ENCODE results near the gene RFX2.
A peak's percentile ranks its signal among the peaks of the same experiment; 100 is the strongest.

Gene RFX2

GRCh38 chr19:5953030-5953589, 157.2 kb downstream of the RFX2 start:
- DNase-seq (ENCODE audit: low read depth) = no peak
- H3K4me1 ChIP-seq (ENCODE audit: control insufficient read depth, insufficient read depth, low read length) = peaks cover 31% of the 10 kb centered on the region
- no peak overlapping the region for H3K4me3 ChIP-seq (ENCODE audit: low read length)
- peaks cover 3% of the 10 kb centered on the region for H3K36me3 ChIP-seq (ENCODE audit: control insufficient read depth, insufficient read depth, low read length, severe bottlenecking)
- no peak overlapping the region for H3K9ac ChIP-seq (ENCODE audit: low read length)
- no peaks in the 10 kb centered on the region for H3K9me3 ChIP-seq (ENCODE audit: control insufficient read depth, low read length)
- no peaks in the 10 kb centered on the region for H3K27me3 ChIP-seq (replicated peaks; ENCODE audit: control insufficient read depth, insufficient read depth, low read length)

GRCh38 chr19:5952193-5953029, 157.9 kb downstream of the RFX2 start:
- H3K36me3 ChIP-seq (ENCODE audit: control insufficient read depth, insufficient read depth, low read length, severe bottlenecking) = no peaks in the 10 kb centered on the region
- no peak overlapping the region for H3K4me3 ChIP-seq (ENCODE audit: low read length)
- no peaks in the 10 kb centered on the region for H3K27me3 ChIP-seq (replicated peaks; ENCODE audit: control insufficient read depth, insufficient read depth, low read length)
- H3K9ac ChIP-seq (ENCODE audit: low read length) = no peak overlapping the region
- H3K4me1 ChIP-seq (ENCODE audit: control insufficient read depth, insufficient read depth, low read length) = peaks cover 38% of the 10 kb centered on the region
- DNase-seq (ENCODE audit: low read depth) = no peak
- no peaks in the 10 kb centered on the region for H3K9me3 ChIP-seq (ENCODE audit: control insufficient read depth, low read length)

GRCh38 chr19:5951338-5951861, 158.9 kb downstream of the RFX2 start:
- Histone ChIP-seq H3K9me3 (ENCODE audit: control insufficient read depth, low read length) (no peaks in the 10 kb centered on the region), H3K27me3 (replicated peaks; ENCODE audit: control insufficient read depth, insufficient read depth, low read length) (no peaks in the 10 kb centered on the region), H3K9ac (ENCODE audit: low read length) (no peak overlapping the region), H3K4me3 (ENCODE audit: low read length) (no peak overlapping the region), H3K36me3 (ENCODE audit: control insufficient read depth, insufficient read depth, low read length, severe bottlenecking) (no peaks in the 10 kb centered on the region), H3K4me1 (ENCODE audit: control insufficient read depth, insufficient read depth, low read length) (peaks cover 46% of the 10 kb centered on the region)
- DNase-seq (ENCODE audit: low read depth) = no peak

GRCh38 chr19:5950741-5951140, 159.6 kb downstream of the RFX2 start:
- no peak for DNase-seq (ENCODE audit: low read depth)
- Histone ChIP-seq H3K9me3 (ENCODE audit: control insufficient read depth, low read length) (no peaks in the 10 kb centered on the region), H3K27me3 (replicated peaks; ENCODE audit: control insufficient read depth, insufficient read depth, low read length) (no peaks in the 10 kb centered on the region), H3K9ac (ENCODE audit: low read length) (no peak overlapping the region), H3K4me3 (ENCODE audit: low read length) (no peak overlapping the region), H3K36me3 (ENCODE audit: control insufficient read depth, insufficient read depth, low read length, severe bottlenecking) (no peaks in the 10 kb centered on the region), H3K4me1 (ENCODE audit: control insufficient read depth, insufficient read depth, low read length) (peaks cover 47% of the 10 kb centered on the region)

GRCh38 chr19:5949792-5950305, 160.5 kb downstream of the RFX2 start:
- H3K9ac ChIP-seq (ENCODE audit: low read length) = no peak overlapping the region
- H3K4me3 ChIP-seq (ENCODE audit: low read length) = no peak overlapping the region
- H3K4me1 ChIP-seq (ENCODE audit: control insufficient read depth, insufficient read depth, low read length) = peaks cover 40% of the 10 kb centered on the region
- DNase-seq (ENCODE audit: low read depth) = no peak
- no peaks in the 10 kb centered on the region for H3K9me3 ChIP-seq (ENCODE audit: control insufficient read depth, low read length)
- H3K36me3 ChIP-seq (ENCODE audit: control insufficient read depth, insufficient read depth, low read length, severe bottlenecking) = no peaks in the 10 kb centered on the region
- H3K27me3 ChIP-seq (replicated peaks; ENCODE audit: control insufficient read depth, insufficient read depth, low read length) = no peaks in the 10 kb centered on the region

GRCh38 chr19:5948752-5949564, 161.3 kb downstream of the RFX2 start:
- no peak overlapping the region for H3K4me3 ChIP-seq (ENCODE audit: low read length)
- H3K9me3 ChIP-seq (ENCODE audit: control insufficient read depth, low read length) = no peaks in the 10 kb centered on the region
- H3K4me1 ChIP-seq (ENCODE audit: control insufficient read depth, insufficient read depth, low read length) = peaks cover 32% of the 10 kb centered on the region
- no peaks in the 10 kb centered on the region for H3K27me3 ChIP-seq (replicated peaks; ENCODE audit: control insufficient read depth, insufficient read depth, low read length)
- no peak overlapping the region for H3K9ac ChIP-seq (ENCODE audit: low read length)
- H3K36me3 ChIP-seq (ENCODE audit: control insufficient read depth, insufficient read depth, low read length, severe bottlenecking) = no peaks in the 10 kb centered on the region
- DNase-seq (ENCODE audit: low read depth) = no peak

GRCh38 chr19:5947435-5947834, 162.9 kb downstream of the RFX2 start:
- H3K9ac ChIP-seq (ENCODE audit: low read length) = peak overlapping the region; percentile 76
- peaks cover 29% of the 10 kb centered on the region for H3K4me1 ChIP-seq (ENCODE audit: control insufficient read depth, insufficient read depth, low read length)
- no peaks in the 10 kb centered on the region for H3K27me3 ChIP-seq (replicated peaks; ENCODE audit: control insufficient read depth, insufficient read depth, low read length)
- no peaks in the 10 kb centered on the region for H3K36me3 ChIP-seq (ENCODE audit: control insufficient read depth, insufficient read depth, low read length, severe bottlenecking)
- no peak for DNase-seq (ENCODE audit: low read depth)
- H3K9me3 ChIP-seq (ENCODE audit: control insufficient read depth, low read length) = no peaks in the 10 kb centered on the region
- peak overlapping the region; percentile 59 for H3K4me3 ChIP-seq (ENCODE audit: low read length)

GRCh38 chr19:5943623-5944022, 166.7 kb downstream of the RFX2 start:
- H3K9me3 ChIP-seq (ENCODE audit: control insufficient read depth, low read length) = no peaks in the 10 kb centered on the region
- H3K9ac ChIP-seq (ENCODE audit: low read length) = no peak overlapping the region
- H3K4me3 ChIP-seq (ENCODE audit: low read length) = no peak overlapping the region
- peaks cover 28% of the 10 kb centered on the region for H3K4me1 ChIP-seq (ENCODE audit: control insufficient read depth, insufficient read depth, low read length)
- H3K27me3 ChIP-seq (replicated peaks; ENCODE audit: control insufficient read depth, insufficient read depth, low read length) = no peaks in the 10 kb centered on the region
- peaks cover 24% of the 10 kb centered on the region for H3K36me3 ChIP-seq (ENCODE audit: control insufficient read depth, insufficient read depth, low read length, severe bottlenecking)
- DNase-seq (ENCODE audit: low read depth) = peak; percentile 28

Measured in adipocyte (in vitro differentiated cells).